ENCODE measurements around the gene CAMK2N2.

DNA sequence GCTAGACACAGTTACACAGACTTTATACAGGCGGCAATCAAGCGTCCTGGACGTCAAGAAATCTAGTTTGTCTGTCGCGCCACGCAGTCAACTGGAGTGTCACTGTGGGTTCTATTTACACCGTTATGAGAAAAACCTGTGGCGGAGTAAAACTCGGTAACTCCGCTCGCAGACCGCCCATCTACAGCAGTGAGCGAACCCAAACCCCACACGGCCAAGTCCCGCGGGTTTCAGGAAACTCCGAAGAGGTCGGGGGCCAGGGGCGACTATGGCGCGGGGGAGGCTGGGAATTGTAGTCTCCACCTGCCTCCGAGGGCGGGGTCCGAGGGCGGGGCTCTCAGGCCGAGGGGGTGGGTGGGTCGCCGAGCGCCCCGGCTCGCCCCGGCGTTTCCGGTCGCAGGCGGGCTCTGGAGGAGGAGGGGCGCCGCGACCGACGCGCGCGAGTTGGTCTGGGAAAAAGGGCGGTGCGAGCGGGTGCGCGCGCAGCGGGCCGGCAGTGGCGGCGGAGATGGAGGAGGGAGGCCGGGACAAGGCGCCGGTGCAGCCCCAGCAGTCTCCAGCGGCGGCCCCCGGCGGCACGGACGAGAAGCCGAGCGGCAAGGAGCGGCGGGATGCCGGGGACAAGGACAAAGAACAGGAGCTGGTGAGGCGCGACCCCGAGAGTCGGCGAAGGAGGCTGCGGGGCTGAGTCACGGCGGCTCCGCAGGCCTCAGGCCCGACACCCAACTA lies 37.6 kb upstream of the CAMK2N2 start, which contains the start of gene PSMD2:
- TF ChIP-seq, protein P1, sequence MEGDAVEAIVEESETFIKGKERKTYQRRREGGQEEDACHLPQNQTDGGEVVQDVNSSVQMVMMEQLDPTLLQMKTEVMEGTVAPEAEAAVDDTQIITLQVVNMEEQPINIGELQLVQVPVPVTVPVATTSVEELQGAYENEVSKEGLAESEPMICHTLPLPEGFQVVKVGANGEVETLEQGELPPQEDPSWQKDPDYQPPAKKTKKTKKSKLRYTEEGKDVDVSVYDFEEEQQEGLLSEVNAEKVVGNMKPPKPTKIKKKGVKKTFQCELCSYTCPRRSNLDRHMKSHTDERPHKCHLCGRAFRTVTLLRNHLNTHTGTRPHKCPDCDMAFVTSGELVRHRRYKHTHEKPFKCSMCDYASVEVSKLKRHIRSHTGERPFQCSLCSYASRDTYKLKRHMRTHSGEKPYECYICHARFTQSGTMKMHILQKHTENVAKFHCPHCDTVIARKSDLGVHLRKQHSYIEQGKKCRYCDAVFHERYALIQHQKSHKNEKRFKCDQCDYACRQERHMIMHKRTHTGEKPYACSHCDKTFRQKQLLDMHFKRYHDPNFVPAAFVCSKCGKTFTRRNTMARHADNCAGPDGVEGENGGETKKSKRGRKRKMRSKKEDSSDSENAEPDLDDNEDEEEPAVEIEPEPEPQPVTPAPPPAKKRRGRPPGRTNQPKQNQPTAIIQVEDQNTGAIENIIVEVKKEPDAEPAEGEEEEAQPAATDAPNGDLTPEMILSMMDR (IDR thresholded peaks at IDR 0.05), result peak in 1 of 6 experiments; percentile 26
- TF ChIP-seq POLR2A (IDR thresholded peaks at IDR 0.05), result peak in 1 of 2 donors; percentile 80
